Measurements from ENCODE around the gene C10orf53. TPM values are rescaled to one million over a fixed set of nuclear protein-coding genes. Genes with fewer than 3 reads are reported as not detected.

Gene C10orf53
- total RNA-seq, 1 donor from 2014 or later, result not detected

DNA sequence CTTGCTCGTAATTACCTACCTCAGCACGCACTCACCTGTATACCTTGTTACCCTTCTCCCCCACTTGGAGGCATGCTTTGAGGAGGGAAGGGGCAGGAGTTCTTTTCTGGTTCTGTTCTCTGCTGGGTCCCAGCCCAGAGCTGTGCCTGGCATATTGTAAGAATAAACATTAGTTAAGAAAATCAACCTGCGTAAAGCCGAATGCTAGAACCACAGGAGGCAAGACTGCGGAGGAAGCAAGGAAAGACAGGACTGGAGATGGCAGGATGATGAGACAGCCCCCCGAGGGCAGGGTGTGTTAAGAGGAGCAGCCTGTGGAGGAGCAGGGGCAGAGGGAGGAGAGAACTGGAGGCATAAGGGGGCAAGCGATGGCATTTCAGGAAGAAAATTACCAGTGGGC, 9.5 kb downstream of the C10orf53 start:
- Histone ChIP-seq H3K27me3 (peaks cover 74% of the 10 kb centered on the region), H4K20me1 (ENCODE audit: low read depth) (no peaks in the 10 kb centered on the region), H3K9ac (no peak overlapping the region), H3F3A (ENCODE audit: low read depth) (no peaks in the 10 kb centered on the region), H3K4me1 (peaks cover 11% of the 10 kb centered on the region), H3K4me2 (peak overlapping the region; percentile 38), H3K27ac (no peak overlapping the region), H2AFZ (replicated peaks) (no peak overlapping the region), H3K36me3 (no peaks in the 10 kb centered on the region), H3K9me3 (ENCODE audit: low read depth) (no peaks in the 10 kb centered on the region), H3K79me2 (ENCODE audit: low read depth) (no peaks in the 10 kb centered on the region), H3K4me3 (no peak overlapping the region)
- H3K4me3 Mint-ChIP-seq, result no peak overlapping the region
- H3K4me1 Mint-ChIP-seq, result peaks cover 31% of the 10 kb centered on the region
- H3K9me3 Mint-ChIP-seq, result peaks cover 8% of the 10 kb centered on the region
- peaks cover 16% of the 10 kb centered on the region for H3K27me3 Mint-ChIP-seq (ENCODE audit: insufficient read depth, low read depth)
- H3K27ac Mint-ChIP-seq, result no peak overlapping the region
- no peak for DNase-seq (ENCODE audit: low spot score)
- peak; percentile 39 for TF ChIP-seq EZH2 (IDR thresholded peaks at IDR 0.05)
- TF ChIP-seq, protein P1, sequence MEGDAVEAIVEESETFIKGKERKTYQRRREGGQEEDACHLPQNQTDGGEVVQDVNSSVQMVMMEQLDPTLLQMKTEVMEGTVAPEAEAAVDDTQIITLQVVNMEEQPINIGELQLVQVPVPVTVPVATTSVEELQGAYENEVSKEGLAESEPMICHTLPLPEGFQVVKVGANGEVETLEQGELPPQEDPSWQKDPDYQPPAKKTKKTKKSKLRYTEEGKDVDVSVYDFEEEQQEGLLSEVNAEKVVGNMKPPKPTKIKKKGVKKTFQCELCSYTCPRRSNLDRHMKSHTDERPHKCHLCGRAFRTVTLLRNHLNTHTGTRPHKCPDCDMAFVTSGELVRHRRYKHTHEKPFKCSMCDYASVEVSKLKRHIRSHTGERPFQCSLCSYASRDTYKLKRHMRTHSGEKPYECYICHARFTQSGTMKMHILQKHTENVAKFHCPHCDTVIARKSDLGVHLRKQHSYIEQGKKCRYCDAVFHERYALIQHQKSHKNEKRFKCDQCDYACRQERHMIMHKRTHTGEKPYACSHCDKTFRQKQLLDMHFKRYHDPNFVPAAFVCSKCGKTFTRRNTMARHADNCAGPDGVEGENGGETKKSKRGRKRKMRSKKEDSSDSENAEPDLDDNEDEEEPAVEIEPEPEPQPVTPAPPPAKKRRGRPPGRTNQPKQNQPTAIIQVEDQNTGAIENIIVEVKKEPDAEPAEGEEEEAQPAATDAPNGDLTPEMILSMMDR (IDR thresholded peaks at IDR 0.05), result no peak
- no peaks in the 10 kb centered on the region for H3K36me3 Mint-ChIP-seq

DNA sequence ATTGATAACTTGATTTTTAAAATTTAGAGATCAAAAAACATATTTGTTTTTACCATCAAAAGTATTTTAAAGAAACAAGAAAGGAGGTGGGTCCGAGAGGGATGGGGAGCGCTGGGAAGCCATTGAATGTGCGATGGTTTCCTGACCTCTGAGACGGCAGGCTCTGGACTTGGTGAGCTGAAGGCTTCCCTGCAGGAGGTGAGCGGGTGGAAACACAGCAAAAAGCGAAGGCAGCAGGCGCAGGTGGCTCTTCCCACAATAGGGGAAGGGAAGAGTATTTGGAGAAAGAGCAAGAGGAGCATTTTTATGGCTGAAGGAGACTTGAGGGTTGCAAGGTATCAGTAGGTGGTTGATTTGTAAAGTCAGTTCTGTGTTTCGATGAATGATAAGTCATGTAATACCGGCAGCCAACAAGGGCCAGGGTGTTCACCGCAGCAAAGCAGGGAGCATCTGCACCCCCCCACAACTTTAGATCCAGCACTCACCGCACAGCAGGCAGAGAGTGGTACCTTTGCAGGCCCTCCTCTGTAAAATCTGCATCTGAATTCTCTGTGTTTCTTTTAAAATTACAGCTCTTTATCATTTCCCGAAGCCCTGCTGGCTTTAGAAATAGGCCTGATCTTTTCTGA, 10.5 kb downstream of the C10orf53 start:
- H3K36me3 Mint-ChIP-seq, result no peaks in the 10 kb centered on the region
- Histone ChIP-seq H3K27me3 (peaks cover 77% of the 10 kb centered on the region), H3K4me1 (peaks cover 11% of the 10 kb centered on the region), H3K79me2 (ENCODE audit: low read depth) (no peaks in the 10 kb centered on the region), H3K27ac (no peak overlapping the region), H3K4me2 (peak overlapping the region; percentile 24), H4K20me1 (ENCODE audit: low read depth) (no peaks in the 10 kb centered on the region), H3K9ac (no peak overlapping the region), H3K36me3 (no peaks in the 10 kb centered on the region), H3F3A (ENCODE audit: low read depth) (no peaks in the 10 kb centered on the region), H3K4me3 (no peak overlapping the region), H3K9me3 (ENCODE audit: low read depth) (no peaks in the 10 kb centered on the region), H2AFZ (replicated peaks) (no peak overlapping the region)
- peaks cover 16% of the 10 kb centered on the region for H3K27me3 Mint-ChIP-seq (ENCODE audit: insufficient read depth, low read depth)
- TF ChIP-seq EZH2phosphoT487 (IDR thresholded peaks at IDR 0.05) (no peak), EZH2 (IDR thresholded peaks at IDR 0.05) (no peak)
- TF ChIP-seq, protein P1 (IDR thresholded peaks at IDR 0.05), result no peak
- peaks cover 31% of the 10 kb centered on the region for H3K4me1 Mint-ChIP-seq
- peak; percentile 42 for DNase-seq (ENCODE audit: low spot score)
- H3K9me3 Mint-ChIP-seq, result peaks cover 8% of the 10 kb centered on the region
- H3K27ac Mint-ChIP-seq, result no peak overlapping the region
- H3K4me3 Mint-ChIP-seq, result no peak overlapping the region

DNA sequence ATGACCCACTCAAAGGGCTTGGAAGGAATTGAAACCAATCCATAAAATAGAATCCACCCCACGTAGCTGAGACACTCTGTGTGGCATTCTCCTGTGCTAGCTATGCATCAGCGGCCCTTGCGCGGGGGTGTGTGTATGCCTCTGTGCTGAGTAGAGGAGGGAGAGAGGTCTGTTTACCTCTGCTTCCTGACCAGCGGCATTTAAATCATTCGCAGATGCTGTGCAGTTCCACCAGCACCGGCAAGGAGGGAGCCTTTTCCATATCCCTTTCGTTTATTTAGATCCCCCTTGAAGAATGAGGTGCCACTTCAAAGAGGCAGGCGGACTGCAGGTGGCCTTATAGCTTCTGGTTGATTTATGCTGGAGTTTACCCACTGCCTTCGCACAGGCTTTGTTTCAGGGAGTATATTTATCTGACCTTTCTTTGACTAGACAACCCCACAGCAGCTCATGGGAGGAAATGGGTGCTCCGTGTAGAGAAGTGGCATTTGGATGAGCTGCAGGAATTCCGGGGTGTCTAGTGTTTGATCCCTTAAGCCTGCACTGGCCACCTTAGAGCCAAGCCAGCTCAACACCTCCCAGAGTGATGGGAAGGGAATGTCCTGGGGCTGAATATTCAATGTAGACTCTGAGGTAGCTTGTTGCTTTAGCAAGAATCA, 11.4 kb downstream of the C10orf53 start:
- no peak overlapping the region for H3K9ac ChIP-seq
- H3K27me3 Mint-ChIP-seq (ENCODE audit: insufficient read depth, low read depth), result peaks cover 16% of the 10 kb centered on the region
- peak overlapping the region; percentile 24 for H3K4me2 ChIP-seq
- peaks cover 77% of the 10 kb centered on the region for H3K27me3 ChIP-seq
- H3F3A ChIP-seq (ENCODE audit: low read depth), result no peaks in the 10 kb centered on the region
- peaks cover 31% of the 10 kb centered on the region for H3K4me1 Mint-ChIP-seq
- peak; percentile 17 for DNase-seq (ENCODE audit: low spot score)
- no peak overlapping the region for H2AFZ ChIP-seq (replicated peaks)
- H3K4me3 Mint-ChIP-seq, result no peak overlapping the region
- H3K27ac ChIP-seq, result no peak overlapping the region
- no peaks in the 10 kb centered on the region for H3K79me2 ChIP-seq (ENCODE audit: low read depth)
- H3K27ac Mint-ChIP-seq, result no peak overlapping the region
- H3K9me3 Mint-ChIP-seq, result peaks cover 8% of the 10 kb centered on the region
- H3K9me3 ChIP-seq (ENCODE audit: low read depth), result no peaks in the 10 kb centered on the region
- peaks cover 11% of the 10 kb centered on the region for H3K4me1 ChIP-seq
- TF ChIP-seq, protein P1 (IDR thresholded peaks at IDR 0.05), result no peak
- TF ChIP-seq EZH2 (IDR thresholded peaks at IDR 0.05) (no peak), EZH2phosphoT487 (IDR thresholded peaks at IDR 0.05) (no peak)
- no peaks in the 10 kb centered on the region for H4K20me1 ChIP-seq (ENCODE audit: low read depth)
- no peak overlapping the region for H3K4me3 ChIP-seq
- no peaks in the 10 kb centered on the region for H3K36me3 Mint-ChIP-seq
- H3K36me3 ChIP-seq, result no peaks in the 10 kb centered on the region
